Osteoblast (primary cell): ENCODE measurements around the gene ARHGAP42. TPM values are rescaled to one million over a fixed set of nuclear protein-coding genes. Genes with fewer than 3 reads are reported as not detected.
"Not testable (repeated sequence)": the region's sequence is repeated elsewhere in the genome, so short reads cannot be mapped to it uniquely, and the experiment has no call there.

ENCODE experiments used
- DNase-seq: peaks from one replicate; pipeline ENCODE4 v3.0.0; 2011; ENCODE audit warnings: low spot score, mixed read lengths; ENCODE audit not compliant: insufficient read length; ENCODE audit errors: missing footprints
- H2AFZ ChIP-seq: 2 replicates; pipeline ENCODE4 v1.6.0; 2011; ENCODE audit warnings: mild to moderate bottlenecking, low read length
- H3K27ac ChIP-seq: 2 replicates; pipeline ENCODE4 v1.5.1; 2011; ENCODE audit warnings: mild to moderate bottlenecking, low read depth, low read length, moderate library complexity
- H3K27me3 ChIP-seq: 2 replicates; pipeline ENCODE4 v1.6.0; 2012; ENCODE audit warnings: mild to moderate bottlenecking, control low read depth, inconsistent platforms, low read length, moderate library complexity; ENCODE audit not compliant: insufficient read depth
- H3K36me3 ChIP-seq: 2 replicates; pipeline ENCODE4 v1.5.1; 2011; ENCODE audit warnings: mild to moderate bottlenecking, low read length, control low read depth, moderate library complexity; ENCODE audit not compliant: insufficient read depth
- H3K4me1 ChIP-seq: 2 replicates; pipeline ENCODE4 v1.5.1; 2011; ENCODE audit warnings: mild to moderate bottlenecking, low read length, control low read depth, moderate library complexity; ENCODE audit not compliant: insufficient read depth
- H3K4me2 ChIP-seq: 2 replicates; pipeline ENCODE4 v1.6.0; 2011; ENCODE audit warnings: mild to moderate bottlenecking, low read length; ENCODE audit not compliant: insufficient read depth
- H3K4me3 ChIP-seq: fragments of 200-600 bp; sonication (generic); 3 replicates; pipeline ENCODE4 v1.5.1; 2012; ENCODE audit warnings: mild to moderate bottlenecking, low read length, inconsistent platforms; ENCODE audit not compliant: insufficient read depth
- H3K79me2 ChIP-seq: 2 replicates; pipeline ENCODE4 v1.6.0; 2012; ENCODE audit warnings: mild to moderate bottlenecking, low read length, control low read depth, inconsistent platforms; ENCODE audit not compliant: insufficient read depth
- H3K9me3 ChIP-seq: 2 replicates; pipeline ENCODE4 v1.5.1; 2011; ENCODE audit warnings: low read depth, low read length, control low read depth
- H4K20me1 ChIP-seq: 2 replicates; pipeline ENCODE4 v1.6.0; 2012; ENCODE audit warnings: mild to moderate bottlenecking, low read length, control low read depth; ENCODE audit not compliant: insufficient read depth
- CTCF ChIP-seq: IDR thresholded peaks from 2 replicates; pipeline ENCODE4 v1.5.1; 2011; ENCODE audit warnings: mild to moderate bottlenecking, low read depth, low read length, moderate library complexity; ENCODE audit errors: extremely low read depth
- total RNA-seq: library from RNA; depleted of rRNA; stranded (reverse); fragments of >200 nt; gene quantifications from 2 replicates; pipeline ENCODE4 v1.2.3, GENCODE V29; 2012

ARHGAP42 gene
- total RNA-seq, 1 donor: 9.4 TPM

- no peaks in the 10 kb centered on the region for H3K79me2 ChIP-seq
- TF ChIP-seq CTCF: no peak
- no peak overlapping the region for H3K4me2 ChIP-seq
Observed at GRCh38 chr11:101010899-101011298, 323.8 kb downstream of the ARHGAP42 start.

GRCh38 chr11:101011881-101012280 is 324.8 kb downstream of the ARHGAP42 start:
- H3K9me3 ChIP-seq: no peaks in the 10 kb centered on the region
- H3K27ac ChIP-seq: no peak overlapping the region
- H3K36me3 ChIP-seq: no peaks in the 10 kb centered on the region
- H3K79me2 ChIP-seq: no peaks in the 10 kb centered on the region
- no peak for TF ChIP-seq CTCF
- no peak overlapping the region for H3K4me2 ChIP-seq
- DNase-seq: no peak
- H4K20me1 ChIP-seq: no peaks in the 10 kb centered on the region
- no peaks in the 10 kb centered on the region for H3K4me1 ChIP-seq
- no peak overlapping the region for H3K4me3 ChIP-seq
- H3K27me3 ChIP-seq: no peaks in the 10 kb centered on the region
- no peak overlapping the region for H2AFZ ChIP-seq

More at GRCh38 chr11:101010899-101011298, 323.8 kb downstream of the ARHGAP42 start:
- H3K36me3 ChIP-seq: no peaks in the 10 kb centered on the region
- H2AFZ ChIP-seq: no peak overlapping the region
- H3K4me3 ChIP-seq: no peak overlapping the region
- H3K9me3 ChIP-seq: no peaks in the 10 kb centered on the region
- H3K4me1 ChIP-seq: no peaks in the 10 kb centered on the region
- H3K27ac ChIP-seq: no peak overlapping the region
- no peaks in the 10 kb centered on the region for H4K20me1 ChIP-seq
- H3K27me3 ChIP-seq: no peaks in the 10 kb centered on the region
- no peak for DNase-seq

- not testable (repeated sequence) for H3K36me3 ChIP-seq, H3K4me2 ChIP-seq, H3K27me3 ChIP-seq, H3K79me2 ChIP-seq, H3K27ac ChIP-seq, DNase-seq, H2AFZ ChIP-seq, H3K4me1 ChIP-seq, H3K9me3 ChIP-seq, H4K20me1 ChIP-seq, H3K4me3 ChIP-seq
Observed at GRCh38 chr11:101013702-101014101, 326.6 kb downstream of the ARHGAP42 start.

GRCh38 chr11:101014600-101015285 is 327.7 kb downstream of the ARHGAP42 start:
- H3K4me1 ChIP-seq: no peaks in the 10 kb centered on the region

More at GRCh38 chr11:101014600-101015285, 327.7 kb downstream of the ARHGAP42 start:
- H3K27me3 ChIP-seq: no peaks in the 10 kb centered on the region
- no peak overlapping the region for H3K4me3 ChIP-seq
- no peaks in the 10 kb centered on the region for H4K20me1 ChIP-seq
- no peaks in the 10 kb centered on the region for H3K9me3 ChIP-seq
- no peaks in the 10 kb centered on the region for H3K36me3 ChIP-seq
- no peak overlapping the region for H3K4me2 ChIP-seq
- no peaks in the 10 kb centered on the region for H3K79me2 ChIP-seq
- TF ChIP-seq CTCF: no peak
- no peak for DNase-seq
- no peak overlapping the region for H3K27ac ChIP-seq
- no peak overlapping the region for H2AFZ ChIP-seq
